HG02642 (cell line): ENCODE data around the gene IREB2.
"Not testable (repeated sequence)": the region's sequence is repeated elsewhere in the genome, so short reads cannot be mapped to it uniquely, and the experiment has no call there.

ENCODE experiments used
- ATAC-seq: cut with Tn5 transposase; IDR thresholded peaks from one replicate; pipeline ENCODE4 v1.9.1; 2021; ENCODE audit warnings: mild to moderate bottlenecking; ENCODE audit not compliant: unreplicated experiment, poor library complexity

IREB2 gene

GRCh38 chr15:78432664-78433063, 5.4 kb upstream of the IREB2 start:
- ATAC-seq = no peak

- no peak for ATAC-seq
Observed at GRCh38 chr15:78434134-78434533, 3.9 kb upstream of the IREB2 start.

GRCh38 chr15:78434711-78435110, 3.3 kb upstream of the IREB2 start:
- ATAC-seq = not testable (repeated sequence)

- ATAC-seq = no peak
Observed at GRCh38 chr15:78437107-78437761, 782 bp upstream of the IREB2 start.

- ATAC-seq = no peak
Observed at GRCh38 chr15:78438619-78439285, 736 bp downstream of the IREB2 start.

GRCh38 chr15:78440375-78441373, 2.7 kb downstream of the IREB2 start:
- ATAC-seq = no peak

GRCh38 chr15:78444255-78444654, 6.2 kb downstream of the IREB2 start:
- no peak for ATAC-seq

- no peak for ATAC-seq
Observed at GRCh38 chr15:78445875-78446274, 7.9 kb downstream of the IREB2 start.

GRCh38 chr15:78446551-78446950, 8.5 kb downstream of the IREB2 start:
- no peak for ATAC-seq

- ATAC-seq = no peak
Observed at GRCh38 chr15:78448441-78449219, 10.6 kb downstream of the IREB2 start.

- ATAC-seq = no peak
Observed at GRCh38 chr15:78449220-78449999, 11.4 kb downstream of the IREB2 start.

- no peak for ATAC-seq
Observed at GRCh38 chr15:78450285-78450858, 12.4 kb downstream of the IREB2 start.

- no peak for ATAC-seq
Observed at GRCh38 chr15:78452485-78452884, 14.5 kb downstream of the IREB2 start.

- ATAC-seq = no peak
Observed at GRCh38 chr15:78453447-78453846, 15.4 kb downstream of the IREB2 start.

- no peak for ATAC-seq
Observed at GRCh38 chr15:78454992-78455391, 17.0 kb downstream of the IREB2 start.

GRCh38 chr15:78455749-78456148, 17.7 kb downstream of the IREB2 start:
- no peak for ATAC-seq

- ATAC-seq = no peak
Observed at GRCh38 chr15:78456426-78456825, 18.4 kb downstream of the IREB2 start.

- no peak for ATAC-seq
Observed at GRCh38 chr15:78457101-78457500, 19.1 kb downstream of the IREB2 start.

GRCh38 chr15:78460737-78461136, 22.7 kb downstream of the IREB2 start:
- no peak for ATAC-seq
